Gastrocnemius medialis (tissue), 4 donors: ENCODE results near the gene SDK2. TPM values are rescaled to one million over a fixed set of nuclear protein-coding genes. Genes with fewer than 3 reads are reported as not detected.
A peak's percentile ranks its signal among the peaks of the same experiment; 100 is the strongest.

ENCODE experiments used
- ATAC-seq, 2 donors: fragments of 150-250 bp; one replicate each; pipeline ENCODE4 v1.9.1; 2016
- DNase-seq, 2 donors: peaks; one replicate each; pipeline ENCODE4 v3.0.0-alpha.2; 2019
- H3K27ac ChIP-seq, 4 donors: fragments of 200-600 bp; sonication (generic); 1 replicate in 1 of 4; 2 replicates in 3 of 4; pipeline ENCODE4 v1.5.1; 2016 to 2018; ENCODE audit warnings: mild to moderate bottlenecking in 2 of 4, moderate library complexity in 1 of 4
- H3K27me3 ChIP-seq, 3 donors: fragments of 200-600 bp; sonication (generic) in 2 of 3; 1 replicate in 1 of 3; 2 replicates in 2 of 3; pipeline versions ENCODE4 v1.5.1 to v1.6.0; 2016 to 2019; ENCODE audit warnings: mild to moderate bottlenecking in 1 of 3, moderate library complexity in 1 of 3
- H3K36me3 ChIP-seq, 2 donors: fragments of 200-600 bp; sonication (generic) in 1 of 2; one replicate each; pipeline ENCODE4 v1.5.1; 2017 to 2018
- H3K4me1 ChIP-seq, 2 donors: fragments of 200-600 bp; sonication (generic) in 1 of 2; one replicate each; pipeline ENCODE4 v1.5.1; 2016 to 2017; ENCODE audit warnings: mild to moderate bottlenecking in 2 of 2
- H3K4me3 ChIP-seq, 4 donors: fragments of 200-600 bp; sonication (generic) in 3 of 4; 1 replicate in 1 of 4; 2 replicates in 3 of 4; pipeline ENCODE4 v1.5.1; 2016 to 2019; ENCODE audit warnings: mild to moderate bottlenecking in 2 of 4
- H3K9me3 ChIP-seq, 3 donors: fragments of 200-600 bp; sonication (generic) in 2 of 3; 1 replicate in 1 of 3; 2 replicates in 2 of 3; pipeline ENCODE4 v1.5.1; 2016 to 2019
- POLR2A ChIP-seq, 2 donors: fragments of 450-650 bp; IDR thresholded peaks; one replicate each; pipeline ENCODE4 v1.6.1; 2017; ENCODE audit warnings: antibody characterized with exemption in 2 of 2, mild to moderate bottlenecking in 2 of 2, moderate library complexity in 2 of 2
- in situ Hi-C, 4 donors: fragments of 200-750 bp; cut with MboI; loops; one replicate each; pipeline versions ENCODE4 v1.15.0 to v1.8.0; 2017; ENCODE audit warnings: low sequenced_read_pairs in 4 of 4
- intact Hi-C: fragments of 100-400 bp; cut with DNase I; formaldehyde crosslinking; loops from one replicate; pipeline ENCODE4 v1.15.1; 2023; ENCODE audit warnings: low total_unique reads
- total RNA-seq, 4 donors: library from RNA; depleted of rRNA; stranded (reverse); fragments of >200 nt; gene quantifications; one replicate each; pipeline versions ENCODE4 v1.1.0 to v1.2.3, GENCODE V29; 2016
- TF ChIP-seq, protein P1 (sequence below), 5 experiments: fragments of 450-650 bp in 3 of 5; fragments of 200-600 bp in 2 of 5; sonication (generic) in 2 of 5; IDR thresholded peaks in 4 of 5; conservative IDR thresholded peaks in 1 of 5; 1 replicate in 4 of 5; 2 replicates in 1 of 5; pipeline ENCODE4 v1.5.1; 2016 to 2019; ENCODE audit warnings: antibody characterized with exemption in 5 of 5, mild to moderate bottlenecking in 3 of 5, moderate library complexity in 3 of 5

The SDK2 gene
- total RNA-seq, 4 donors from 2014 or later = 0.02 to 0.31 (median 0.13) TPM

GRCh38 chr17:73369111-73369521, 275.1 kb downstream of the SDK2 start:
- ATAC-seq (no peak), DNase-seq (no peak)
- Histone ChIP-seq H3K9me3 (no peaks in the 10 kb centered on the region), H3K4me3 (no peak overlapping the region), H3K27ac (peak overlapping the region in 3 of 4 donors; percentile 12 to 17 (median 16)), H3K27me3 (no peaks in the 10 kb centered on the region), H3K36me3 (no peaks in the 10 kb centered on the region), H3K4me1 (peaks cover 13 to 16% of the 10 kb centered on the region in 2 donors)
- intact Hi-C loops (no loop called here), in situ Hi-C loops (loop anchor here in 3 of 4 donors (25.0 kb wide), 1 partner anchor 632 kb away; no protein-coding TSS in a partner anchor)
- no peak for TF ChIP-seq POLR2A (IDR thresholded peaks at IDR 0.05)
- TF ChIP-seq, protein P1, sequence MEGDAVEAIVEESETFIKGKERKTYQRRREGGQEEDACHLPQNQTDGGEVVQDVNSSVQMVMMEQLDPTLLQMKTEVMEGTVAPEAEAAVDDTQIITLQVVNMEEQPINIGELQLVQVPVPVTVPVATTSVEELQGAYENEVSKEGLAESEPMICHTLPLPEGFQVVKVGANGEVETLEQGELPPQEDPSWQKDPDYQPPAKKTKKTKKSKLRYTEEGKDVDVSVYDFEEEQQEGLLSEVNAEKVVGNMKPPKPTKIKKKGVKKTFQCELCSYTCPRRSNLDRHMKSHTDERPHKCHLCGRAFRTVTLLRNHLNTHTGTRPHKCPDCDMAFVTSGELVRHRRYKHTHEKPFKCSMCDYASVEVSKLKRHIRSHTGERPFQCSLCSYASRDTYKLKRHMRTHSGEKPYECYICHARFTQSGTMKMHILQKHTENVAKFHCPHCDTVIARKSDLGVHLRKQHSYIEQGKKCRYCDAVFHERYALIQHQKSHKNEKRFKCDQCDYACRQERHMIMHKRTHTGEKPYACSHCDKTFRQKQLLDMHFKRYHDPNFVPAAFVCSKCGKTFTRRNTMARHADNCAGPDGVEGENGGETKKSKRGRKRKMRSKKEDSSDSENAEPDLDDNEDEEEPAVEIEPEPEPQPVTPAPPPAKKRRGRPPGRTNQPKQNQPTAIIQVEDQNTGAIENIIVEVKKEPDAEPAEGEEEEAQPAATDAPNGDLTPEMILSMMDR (IDR thresholded peaks at IDR 0.05 in 4 of 5, conservative IDR thresholded peaks at IDR 0.05 in 1 of 5) = no peak

GRCh38 chr17:73368085-73368631, 276.1 kb downstream of the SDK2 start:
- no peaks in the 10 kb centered on the region for H3K9me3 ChIP-seq
- TF ChIP-seq POLR2A (IDR thresholded peaks at IDR 0.05) = no peak
- TF ChIP-seq, protein P1 (IDR thresholded peaks at IDR 0.05 in 4 of 5, conservative IDR thresholded peaks at IDR 0.05 in 1 of 5) = no peak
- ATAC-seq = no peak
- no peak overlapping the region for H3K27ac ChIP-seq
- no peak for DNase-seq
- no peaks in the 10 kb centered on the region for H3K27me3 ChIP-seq
- H3K36me3 ChIP-seq = no peaks in the 10 kb centered on the region
- peaks cover 13 to 16% of the 10 kb centered on the region in 2 donors for H3K4me1 ChIP-seq
- intact Hi-C loops = no loop called here
- no peak overlapping the region for H3K4me3 ChIP-seq
- in situ Hi-C loops = loop anchor here in 3 of 4 donors (25.0 kb wide), 1 partner anchor 631 kb away; no protein-coding TSS in a partner anchor

DNA sequence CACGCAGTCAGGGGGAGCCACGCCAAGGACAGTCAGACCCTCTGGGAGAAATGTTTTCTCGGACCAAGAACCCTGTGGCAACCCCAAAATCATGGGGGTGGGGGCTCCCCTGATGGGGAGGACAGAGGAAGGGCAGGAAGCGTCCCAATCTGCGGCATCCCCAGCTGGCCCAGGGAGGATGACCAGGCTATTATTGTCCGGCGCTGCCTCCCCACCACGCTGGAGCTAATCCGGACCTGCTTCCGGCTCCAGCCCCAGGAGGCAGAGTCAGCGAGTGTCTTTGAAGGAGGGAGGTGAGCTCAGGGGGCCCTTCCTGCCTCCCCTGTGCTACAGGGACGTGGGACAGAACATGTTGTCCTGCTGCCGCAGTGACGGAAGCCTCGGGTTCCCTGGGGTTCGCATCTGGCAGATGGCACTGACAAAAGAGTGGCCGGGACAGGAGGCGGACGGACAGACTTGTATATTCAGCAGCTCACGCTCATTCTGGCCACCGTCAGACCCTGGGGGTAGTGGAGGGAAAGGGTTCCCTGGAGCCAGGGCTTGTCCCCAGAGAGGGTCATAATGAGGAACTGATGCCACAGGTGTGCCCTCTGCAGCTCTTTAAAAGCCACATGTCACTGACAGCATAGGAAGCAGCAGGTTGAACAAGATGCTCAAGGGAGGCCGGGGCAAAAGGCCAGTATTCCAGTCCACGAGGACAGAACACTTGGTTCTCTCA, 278.2 kb downstream of the SDK2 start:
- no peaks in the 10 kb centered on the region for H3K9me3 ChIP-seq
- peak overlapping the region; percentile 54 to 84 (median 76) for H3K27ac ChIP-seq
- H3K36me3 ChIP-seq = no peaks in the 10 kb centered on the region
- ATAC-seq (peak; percentile 59 to 63), DNase-seq (peak; percentile 54 to 80)
- in situ Hi-C loops = loop anchor here in 3 of 4 donors (25.0 kb wide), 1 partner anchor 629 kb away; no protein-coding TSS in a partner anchor
- H3K27me3 ChIP-seq = no peaks in the 10 kb centered on the region
- intact Hi-C loops = no loop called here
- TF ChIP-seq, protein P1 (IDR thresholded peaks at IDR 0.05 in 4 of 5, conservative IDR thresholded peaks at IDR 0.05 in 1 of 5) = no peak
- TF ChIP-seq POLR2A (IDR thresholded peaks at IDR 0.05) = peak; percentile 15 to 51
- H3K4me1 ChIP-seq = peaks cover 13 to 16% of the 10 kb centered on the region in 2 donors
- peak overlapping the region in 3 of 4 donors; percentile 15 to 20 (median 18) for H3K4me3 ChIP-seq

DNA sequence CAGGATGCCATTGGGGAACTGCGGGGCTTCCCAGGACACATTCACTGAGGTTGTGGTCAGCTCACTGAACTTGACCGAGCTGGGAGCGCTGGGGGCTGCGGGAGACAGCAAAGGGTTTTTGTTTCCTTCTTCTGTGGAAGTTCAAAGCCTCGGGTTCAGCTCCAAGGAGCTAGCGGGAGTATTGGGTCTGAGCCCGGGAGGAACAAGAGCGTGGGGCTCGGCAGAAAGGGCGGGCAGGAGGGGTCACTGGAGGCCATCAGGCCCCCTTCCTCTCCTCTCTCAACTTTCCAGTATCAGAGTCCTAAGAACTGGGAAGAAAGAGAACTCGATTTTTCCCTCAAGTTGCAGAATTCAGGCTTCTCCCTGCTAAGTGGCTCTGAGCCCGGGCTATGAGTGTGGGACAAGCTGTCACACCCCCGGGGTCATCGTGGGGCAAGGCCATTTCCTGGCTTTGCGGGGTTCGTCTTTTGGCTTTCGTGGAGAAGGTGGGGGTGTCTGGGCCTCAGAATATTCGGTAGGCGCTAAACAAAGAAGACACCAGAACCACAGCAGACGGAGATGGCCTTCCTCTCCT, 278.9 kb downstream of the SDK2 start:
- in situ Hi-C loops = loop anchor here in 3 of 4 donors (25.0 kb wide), 1 partner anchor 628 kb away; no protein-coding TSS in a partner anchor
- DNase-seq (peak in 1 of 2 donors; percentile 45), ATAC-seq (peak; percentile 13 to 21)
- Histone ChIP-seq H3K4me1 (peaks cover 13 to 16% of the 10 kb centered on the region in 2 donors), H3K27ac (peak overlapping the region; percentile 54 to 84 (median 76)), H3K4me3 (peak overlapping the region in 3 of 4 donors; percentile 15 to 20 (median 18)), H3K9me3 (no peaks in the 10 kb centered on the region), H3K36me3 (no peaks in the 10 kb centered on the region), H3K27me3 (no peaks in the 10 kb centered on the region)
- no peak for TF ChIP-seq POLR2A (IDR thresholded peaks at IDR 0.05)
- TF ChIP-seq, protein P1 (IDR thresholded peaks at IDR 0.05 in 4 of 5, conservative IDR thresholded peaks at IDR 0.05 in 1 of 5) = no peak
- intact Hi-C loops = no loop called here
